ENCODE measurements around the gene SLC40A1.

DNA sequence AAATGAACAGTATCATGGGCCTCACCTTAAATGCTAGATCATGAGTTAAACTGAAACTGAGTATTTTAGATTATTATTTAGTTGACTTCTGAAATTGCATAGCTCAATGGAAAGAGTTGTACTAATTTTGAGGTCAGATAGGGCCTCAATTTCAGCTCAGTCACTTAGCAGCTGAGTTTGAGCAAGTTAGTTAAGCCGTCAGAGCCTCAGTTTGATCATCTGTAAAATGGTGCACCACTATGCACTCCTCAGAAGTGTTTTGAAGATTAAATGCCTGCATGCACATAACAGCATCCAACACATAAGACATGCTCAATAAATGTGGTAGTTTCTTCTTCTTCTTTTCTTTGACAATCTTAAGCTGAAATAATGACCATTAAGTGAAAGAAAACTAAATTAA, 42.5 kb upstream of the SLC40A1 start:
- no peak for TF ChIP-seq EZH2 (IDR thresholded peaks at IDR 0.05)
- no peak for TF ChIP-seq CTCF (IDR thresholded peaks at IDR 0.05)
- TF ChIP-seq EZH2phosphoT487 (IDR thresholded peaks at IDR 0.05), result no peak
